A549 (cell line): Measurements from ENCODE around the gene C2CD5. TPM values are rescaled to one million over a fixed set of nuclear protein-coding genes. Genes with fewer than 3 reads are reported as not detected.

Experiments
- ATAC-seq, 2 experiments: fragments of 200-7000 bp in 1 of 2; fragments of >200 bp in 1 of 2; cut with Nextera tagmentation in 1 of 2; cut with Tn5 transposase in 1 of 2; 3 replicates each; pipeline versions ENCODE4 v1.8.0 to v1.9.1; 2018 to 2020; ENCODE audit warnings: mild to moderate bottlenecking in 1 of 2, moderate library complexity in 1 of 2
- CTCF ChIA-PET: fragments of 300-600 bp; sonication (Branson Sonifier 250); formaldehyde crosslinking; extraction: SDS; loops from one replicate; lab custom pipeline; 2021; ENCODE audit warnings: antibody characterized with exemption, inconsistent platforms; lab: Yijun Ruan, JAX
- POLR2A ChIA-PET: fragments of 350-600 bp; formaldehyde crosslinking; extraction: SDS; loops from one replicate; lab custom pipeline; 2021; ENCODE audit warnings: antibody characterized with exemption, inconsistent platforms; lab: Yijun Ruan, JAX
- DNase-seq, 2 experiments: peaks; one replicate each; pipeline versions ENCODE4 v3.0.0 to v3.0.0-alpha.2; 2011 to 2016; ENCODE audit warnings: low read depth in 1 of 2, low spot score in 1 of 2
- FAIRE-seq: peaks from 2 replicates; lab custom pipeline; 2011; peaks lifted over from hg19 to GRCh38; lab: Jason Lieb, UNC
- H3K27ac ChIP-seq, 2 experiments: fragments of >200 bp; sonication (Bioruptor Twin); formaldehyde crosslinking; 3 replicates each; pipeline ENCODE4 v1.5.1; 2016 to 2017
- H3K4me1 ChIP-seq: fragments of >200 bp; sonication (Bioruptor Twin); formaldehyde crosslinking; 3 replicates; pipeline ENCODE4 v1.6.1; 2016
- H3K4me2 ChIP-seq: fragments of >200 bp; sonication (Bioruptor Twin); formaldehyde crosslinking; 3 replicates; pipeline ENCODE4 v1.6.1; 2016
- H3K4me3 ChIP-seq: fragments of >200 bp; sonication (Bioruptor Twin); formaldehyde crosslinking; 3 replicates; pipeline ENCODE4 v1.5.1; 2016
- H3K9me3 ChIP-seq: fragments of >200 bp; sonication (Bioruptor Twin); formaldehyde crosslinking; 3 replicates; pipeline ENCODE4 v1.6.1; 2016
- CBX2 ChIP-seq: fragments of 200-600 bp; sonication (generic); IDR thresholded peaks from 2 replicates; pipeline ENCODE4 v1.6.1; 2016; ENCODE audit warnings: low read depth, mild to moderate bottlenecking, borderline replicate concordance
- CHD2 ChIP-seq: fragments of 150-350 bp; IDR thresholded peaks from 2 replicates; pipeline ENCODE4 v1.6.1; 2014; ENCODE audit warnings: low read length; ENCODE audit not compliant: partially characterized antibody
- EHMT2 ChIP-seq: fragments of 200-600 bp; sonication (generic); IDR thresholded peaks from 2 replicates; pipeline ENCODE4 v1.6.1; 2016; ENCODE audit warnings: antibody characterized with exemption, low read depth, mild to moderate bottlenecking, moderate library complexity
- ELK1 ChIP-seq: fragments of 150-350 bp; IDR thresholded peaks from 2 replicates; pipeline ENCODE4 v1.6.1; 2014; ENCODE audit warnings: low read depth, mild to moderate bottlenecking, low read length
- ESRRA ChIP-seq: fragments of 150-350 bp; IDR thresholded peaks from 2 replicates; pipeline ENCODE4 v1.6.1; 2014; ENCODE audit warnings: mild to moderate bottlenecking, low read length, borderline replicate concordance
- FOXS1 ChIP-seq: fragments of 250-450 bp; sonication (Bioruptor Pico); IDR thresholded peaks from 2 replicates; pipeline ENCODE4 v1.5.0; 2020; ENCODE audit warnings: mild to moderate bottlenecking, moderate library complexity
- GATA3 ChIP-seq: IDR thresholded peaks from 2 replicates; pipeline ENCODE4 v1.6.1; 2012; ENCODE audit warnings: borderline replicate concordance
- HES2 ChIP-seq: fragments of >200 bp; sonication (Bioruptor Twin); formaldehyde crosslinking; IDR thresholded peaks from 2 replicates; pipeline ENCODE4 v1.6.1; 2016
- HOXB5 ChIP-seq: fragments of 250-450 bp; sonication (Bioruptor Pico); IDR thresholded peaks from 2 replicates; pipeline ENCODE4 v1.5.0; 2020; ENCODE audit warnings: mild to moderate bottlenecking, moderate library complexity
- JUN ChIP-seq, 2 experiments: fragments of >200 bp; sonication (Bioruptor Twin); formaldehyde crosslinking; IDR thresholded peaks; 2 replicates in 1 of 2; 3 replicates in 1 of 2; pipeline ENCODE4 v1.6.1; 2016 to 2017
- KDM1A ChIP-seq: fragments of 200-600 bp; sonication (generic); IDR thresholded peaks from 2 replicates; pipeline ENCODE4 v1.6.1; 2016; ENCODE audit warnings: low read depth, mild to moderate bottlenecking
- KDM5A ChIP-seq: fragments of 200-600 bp; sonication (generic); IDR thresholded peaks from 2 replicates; pipeline ENCODE4 v1.6.1; 2016; ENCODE audit warnings: antibody characterized with exemption, mild to moderate bottlenecking
- MAFK ChIP-seq: fragments of 450-650 bp; IDR thresholded peaks from 2 replicates; pipeline ENCODE4 v1.6.1; 2014; ENCODE audit not compliant: partially characterized antibody
- MAZ ChIP-seq: fragments of 150-350 bp; IDR thresholded peaks from 2 replicates; pipeline ENCODE4 v1.6.1; 2014; ENCODE audit warnings: antibody characterized with exemption, low read depth, low read length, borderline replicate concordance
- NPAS2 ChIP-seq: fragments of 250-450 bp; sonication (Bioruptor Pico); IDR thresholded peaks from 2 replicates; pipeline ENCODE4 v1.8.0; 2022; ENCODE audit warnings: mild to moderate bottlenecking, moderate library complexity, borderline replicate concordance
- PHF8 ChIP-seq: fragments of 200-600 bp; sonication (generic); IDR thresholded peaks from 2 replicates; pipeline ENCODE4 v1.6.1; 2016; ENCODE audit warnings: low read depth, mild to moderate bottlenecking, antibody characterized with exemption, moderate library complexity, borderline replicate concordance
- RAD21 ChIP-seq, 2 experiments: fragments of >200 bp in 1 of 2; sonication (Bioruptor Twin) in 1 of 2; formaldehyde crosslinking in 1 of 2; IDR thresholded peaks in 1 of 2; conservative IDR thresholded peaks in 1 of 2; 2 replicates in 1 of 2; 3 replicates in 1 of 2; pipeline ENCODE4 v1.6.1; 2012 to 2018; ENCODE audit warnings: inconsistent platforms in 1 of 2
- RARB ChIP-seq: fragments of 250-450 bp; sonication (Bioruptor Pico); IDR thresholded peaks from 2 replicates; pipeline ENCODE4 v1.8.0; 2021; ENCODE audit warnings: mild to moderate bottlenecking, moderate library complexity
- REST ChIP-seq: fragments of 200-600 bp; sonication (generic); IDR thresholded peaks from 2 replicates; pipeline ENCODE4 v1.6.1; 2016; ENCODE audit warnings: antibody characterized with exemption, mild to moderate bottlenecking, moderate library complexity
- RFX5 ChIP-seq: fragments of 450-650 bp; IDR thresholded peaks from 2 replicates; pipeline ENCODE4 v1.7.1; 2014; ENCODE audit warnings: antibody characterized with exemption, mild to moderate bottlenecking, moderate library complexity
- SMC3 ChIP-seq: fragments of >200 bp; sonication (Bioruptor Twin); formaldehyde crosslinking; IDR thresholded peaks from 3 replicates; pipeline ENCODE4 v1.6.1; 2018; ENCODE audit warnings: inconsistent platforms
- SREBF2 ChIP-seq: fragments of 450-650 bp; IDR thresholded peaks from 2 replicates; pipeline ENCODE4 v1.6.1; 2014; ENCODE audit warnings: mild to moderate bottlenecking, moderate library complexity
- TP53 ChIP-seq: fragments of 250-450 bp; sonication (Bioruptor Pico); IDR thresholded peaks from 2 replicates; pipeline ENCODE4 v1.5.0; 2021; ENCODE audit warnings: mild to moderate bottlenecking, moderate library complexity
- ZFP36 ChIP-seq: fragments of 450-650 bp; IDR thresholded peaks from 2 replicates; pipeline ENCODE4 v1.6.1; 2014; ENCODE audit warnings: borderline replicate concordance; ENCODE audit not compliant: partially characterized antibody
- ZNF302 ChIP-seq: fragments of 250-450 bp; sonication (Bioruptor Pico); IDR thresholded peaks from 2 replicates; pipeline ENCODE4 v1.9.0; 2021; ENCODE audit warnings: inconsistent platforms, mild to moderate bottlenecking, moderate library complexity
- WGBS: methylation state at CpG from one replicate; pipeline ENCODE4 v1.1.6; 2017; ENCODE audit errors: missing lambda C conversion rate; 5-methylcytosine and 5-hydroxymethylcytosine counted together
- polyA plus RNA-seq, 4 experiments: library from polyadenylated mRNA; depleted of rRNA in 3 of 4; stranded (reverse); fragments of >200 nt; fragmentation: RNase III in 1 of 4; extraction: RNeasy Plus Mini Kit Qiagen cat#74134 plus additional on column Dnase treatment in 1 of 4; gene quantifications; 2 replicates in 3 of 4; 3 replicates in 1 of 4; pipeline ENCODE4 v1.2.3, GENCODE V29; 2011 to 2017

C2CD5 gene
- polyA plus RNA-seq, 2 of the 4 experiments (the other 2 are of a cell fraction), result 14.1 to 39.7 TPM

GRCh38 chr12:22551624-22552023 lies 7.3 kb upstream of the C2CD5 start:
- Histone ChIP-seq H3K4me3 (no peak overlapping the region), H3K4me2 (no peak overlapping the region)
- ChIA-PET POLR2A (no interaction called here), CTCF (interaction anchor here (0.6 kb wide), 1 partner anchor 494 kb away, joined by 3 read pairs; no protein-coding TSS in a partner anchor)
- FAIRE-seq, result no peak
- DNase-seq, result no peak
- no peak for TF ChIP-seq ZFP36
- TF ChIP-seq NPAS2 (CRISPR knock-in tag), result no peak
- no peak for TF ChIP-seq EHMT2
- no peak for TF ChIP-seq SREBF2
- no peak for TF ChIP-seq ELK1
- no peak for TF ChIP-seq RAD21 (conservative IDR thresholded peaks at IDR 0.05 in 1 of 2, IDR thresholded peaks at IDR 0.05 in 1 of 2)
- TF ChIP-seq MAFK, result no peak
- no peak for TF ChIP-seq CBX2
- TF ChIP-seq REST, result no peak
- no peak for TF ChIP-seq PHF8
- TF ChIP-seq RARB (CRISPR knock-in tag), result no peak
- TF ChIP-seq MAZ, result no peak
- TF ChIP-seq FOXS1 (CRISPR knock-in tag), result no peak
- no peak for TF ChIP-seq ZNF302 (CRISPR knock-in tag)
- TF ChIP-seq RFX5, result no peak
- TF ChIP-seq HES2, result no peak
- no peak for TF ChIP-seq CHD2
- TF ChIP-seq KDM5A, result no peak
- TF ChIP-seq, all 56 proteins: peak for 0
- no peaks in the 10 kb centered on the region for H3K9me3 ChIP-seq
- H3K27ac ChIP-seq, result no peak overlapping the region
- no peak for ATAC-seq
- no peaks in the 10 kb centered on the region for H3K4me1 ChIP-seq

GRCh38 chr12:22545255-22545654 lies 913 bp upstream of the C2CD5 start:
- ChIA-PET POLR2A (interaction anchor here (0.7 to 1.9 kb wide), 8 partner anchors 16 to 95 kb away, joined by 3 to 33 read pairs (median 5); partner anchors contain the start of gene ETNK1), CTCF (interaction anchor here (0.7 to 2.8 kb wide), 9 partner anchors 10 to 80 kb away, joined by 3 to 10 read pairs (median 6); partner anchors contain the start of gene ETNK1)
- no peak for TF ChIP-seq MAZ
- TF ChIP-seq REST, result no peak
- no peak for TF ChIP-seq FOXS1 (CRISPR knock-in tag)
- TF ChIP-seq TP53 (CRISPR knock-in tag), result no peak
- no peak for TF ChIP-seq GATA3
- TF ChIP-seq JUN (IDR thresholded peaks at IDR 0.05), result no peak
- no peak for TF ChIP-seq KDM1A
- TF ChIP-seq ESRRA, result no peak
- no peak for TF ChIP-seq CBX2
- no peak for TF ChIP-seq ELK1
- no peak for TF ChIP-seq HOXB5 (CRISPR knock-in tag)
- TF ChIP-seq SMC3, result no peak
- FAIRE-seq (no peak), DNase-seq (no peak), ATAC-seq (no peak)
- no peaks in the 10 kb centered on the region for H3K9me3 ChIP-seq
- peak overlapping the region; percentile 94 to 95 for H3K27ac ChIP-seq
- peaks cover 18% of the 10 kb centered on the region for H3K4me1 ChIP-seq
- WGBS, result 95% methylated on average over 6 of the region's 6 CpGs
- H3K4me3 ChIP-seq, result peak overlapping the region; percentile 83
- H3K4me2 ChIP-seq, result peak overlapping the region; percentile 78
